ENCODE data around the gene FTO. TPM values are rescaled to one million over a fixed set of nuclear protein-coding genes. Genes with fewer than 3 reads are reported as not detected.

Gene FTO
- total RNA-seq, 4 donors from 2014 or later, result 29.0 to 64.1 (median 48.1) TPM

DNA sequence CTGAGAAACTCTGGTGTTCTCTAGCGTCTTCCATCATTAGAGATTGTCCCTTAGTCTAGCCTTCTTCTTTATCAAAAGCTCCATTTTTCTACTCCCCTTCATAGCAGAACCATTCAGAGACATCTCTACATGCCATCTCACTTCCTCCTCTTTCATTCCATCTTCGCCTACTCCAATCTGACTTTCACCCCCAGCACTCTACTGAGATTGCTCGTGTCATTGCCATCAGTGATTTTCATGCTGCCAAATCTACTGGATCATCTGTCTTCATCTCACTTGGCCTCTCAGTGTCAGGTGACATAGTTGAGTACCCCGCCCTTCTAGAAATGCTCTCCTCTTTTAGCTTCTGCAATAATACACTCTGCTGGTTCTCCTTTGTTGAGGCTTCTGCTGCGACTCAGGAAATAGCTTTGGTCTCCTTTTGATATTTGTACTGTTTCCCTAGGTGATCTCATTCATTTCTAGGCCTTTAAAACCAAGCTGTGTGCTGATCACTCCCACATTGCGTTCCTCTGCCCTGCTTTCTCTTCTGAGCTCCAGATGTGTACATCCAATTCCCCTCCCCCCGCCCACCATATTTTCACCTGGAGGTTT lies 119.1 kb downstream of the FTO start:
- H3K27ac ChIP-seq, result no peak overlapping the region
- no peak overlapping the region for H3K4me3 ChIP-seq
- no peak for TF ChIP-seq CTCF (IDR thresholded peaks at IDR 0.05)
- TF ChIP-seq POLR2A (IDR thresholded peaks at IDR 0.05), result no peak
- no peak for DNase-seq
- intact Hi-C loops (cut with DNase I), result no loop called here
- H3K27me3 ChIP-seq, result no peaks in the 10 kb centered on the region
- no peaks in the 10 kb centered on the region for H3K9me3 ChIP-seq
- peaks cover 0 to 23% (median 5%) of the 10 kb centered on the region in 3 donors for H3K4me1 ChIP-seq
- H3K36me3 ChIP-seq, result peaks cover 0 to 12% (median 0%) of the 10 kb centered on the region in 3 donors
- WGBS, 2 donors, result 79 to 94% methylated on average over 7 of the region's 7 CpGs

DNA sequence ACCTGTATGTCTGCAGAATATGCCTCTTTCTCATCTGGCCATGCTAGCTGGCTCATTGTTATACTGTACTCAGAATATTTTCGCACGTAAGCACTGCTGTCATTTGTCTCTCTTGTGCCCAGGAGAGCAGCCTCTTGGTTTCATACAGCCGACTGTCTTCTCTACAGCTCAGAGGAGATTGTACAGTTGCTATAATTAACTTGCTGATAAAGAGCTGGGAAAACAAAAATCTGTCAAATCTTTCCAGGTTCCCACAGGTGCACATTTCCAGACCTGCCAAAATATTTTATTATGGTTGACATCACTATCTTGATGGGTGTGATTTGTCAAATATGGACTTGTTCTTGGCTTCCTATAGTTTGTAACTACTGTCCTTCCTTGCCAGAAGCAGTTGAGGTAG lies 122.7 kb downstream of the FTO start:
- WGBS, 2 donors, result 23 to 60% methylated on average over 3 of the region's 3 CpGs
- TF ChIP-seq POLR2A (IDR thresholded peaks at IDR 0.05), result no peak
- TF ChIP-seq CTCF (IDR thresholded peaks at IDR 0.05), result no peak
- Histone ChIP-seq H3K9me3 (no peaks in the 10 kb centered on the region), H3K27ac (no peak overlapping the region), H3K36me3 (peaks cover 0 to 18% (median 0%) of the 10 kb centered on the region in 3 donors), H3K4me3 (no peak overlapping the region), H3K4me1 (peaks cover 0 to 21% (median 5%) of the 10 kb centered on the region in 3 donors), H3K27me3 (no peaks in the 10 kb centered on the region)
- DNase-seq, result no peak
- intact Hi-C loops (cut with DNase I), result no loop called here

DNA sequence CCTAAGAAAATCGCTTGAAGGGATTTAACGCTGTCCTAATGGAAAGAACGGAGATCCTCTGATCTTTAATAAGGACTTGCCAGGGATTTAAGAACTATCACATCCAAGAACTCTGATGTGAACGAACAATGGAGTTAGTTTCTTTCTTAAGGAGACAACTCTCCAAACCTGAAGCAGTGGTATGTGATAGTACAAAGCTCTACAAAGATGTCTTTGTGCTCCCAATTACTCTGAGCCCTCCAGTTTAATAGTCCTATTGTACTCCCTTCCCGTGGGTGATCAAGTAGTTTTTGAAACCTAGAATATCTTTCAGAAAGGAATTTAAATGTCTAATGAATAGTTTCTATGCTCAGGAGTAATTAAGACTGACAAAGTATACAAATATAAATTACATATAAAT lies 123.8 kb downstream of the FTO start:
- Histone ChIP-seq H3K4me1 (peaks cover 0 to 19% (median 0%) of the 10 kb centered on the region in 3 donors), H3K9me3 (no peaks in the 10 kb centered on the region), H3K36me3 (peaks cover 0 to 18% (median 0%) of the 10 kb centered on the region in 3 donors), H3K27ac (no peak overlapping the region), H3K4me3 (no peak overlapping the region), H3K27me3 (no peaks in the 10 kb centered on the region)
- DNase-seq, result no peak
- TF ChIP-seq CTCF (IDR thresholded peaks at IDR 0.05), result no peak
- TF ChIP-seq POLR2A (IDR thresholded peaks at IDR 0.05), result no peak
- intact Hi-C loops (cut with DNase I), result no loop called here
- WGBS, 2 donors, result 42 to 73% methylated on average over 5 of the region's 5 CpGs

GRCh38 chr16:53829186-53829747 lies 125.3 kb downstream of the FTO start:
- intact Hi-C loops (cut with DNase I), result no loop called here
- 64 to 73% methylated on average over 3 of the region's 3 CpGs for WGBS, 2 donors
- no peak for DNase-seq
- Histone ChIP-seq H3K4me1 (peaks cover 0 to 19% (median 0%) of the 10 kb centered on the region in 3 donors), H3K36me3 (peaks cover 0 to 18% (median 0%) of the 10 kb centered on the region in 3 donors), H3K4me3 (no peak overlapping the region), H3K27ac (no peak overlapping the region), H3K9me3 (no peaks in the 10 kb centered on the region), H3K27me3 (no peaks in the 10 kb centered on the region)
- no peak for TF ChIP-seq POLR2A (IDR thresholded peaks at IDR 0.05)

GRCh38 chr16:53832896-53833544 lies 129.1 kb downstream of the FTO start:
- Histone ChIP-seq H3K4me1 (peaks cover 0 to 8% (median 0%) of the 10 kb centered on the region in 3 donors), H3K9me3 (no peaks in the 10 kb centered on the region), H3K27me3 (no peaks in the 10 kb centered on the region), H3K27ac (no peak overlapping the region), H3K36me3 (peaks cover 0 to 6% (median 0%) of the 10 kb centered on the region in 3 donors), H3K4me3 (no peak overlapping the region)
- TF ChIP-seq CTCF (IDR thresholded peaks at IDR 0.05) (no peak), POLR2A (IDR thresholded peaks at IDR 0.05) (no peak)
- no peak for DNase-seq
- 73 to 77% methylated on average over 9 of the region's 9 CpGs for WGBS, 2 donors
- intact Hi-C loops (cut with DNase I), result no loop called here

All from esophagus squamous epithelium (tissue), 5 donors.